ENCODE results near the gene DOCK1.

DOCK1 gene

DNA sequence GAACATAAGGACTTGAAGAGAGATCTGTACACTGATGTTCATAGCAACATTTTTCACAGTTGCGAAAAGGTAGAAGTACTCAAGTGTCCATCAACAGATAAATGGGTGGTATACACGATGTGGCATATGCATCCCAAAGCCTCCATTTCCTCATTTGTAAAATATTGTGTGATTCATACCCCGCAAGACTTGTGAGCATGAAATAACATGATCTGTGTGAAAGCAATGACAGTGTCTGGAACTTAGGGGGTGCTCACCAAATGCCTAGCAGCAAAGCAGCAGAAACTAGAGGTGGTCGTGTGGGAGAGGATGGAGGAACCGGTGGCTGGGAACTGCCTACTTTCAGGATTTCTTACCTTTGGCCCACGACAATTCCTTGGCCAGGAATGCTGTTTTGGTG lies 426.5 kb downstream of the DOCK1 start:
- DNase-seq: no peak

DNA sequence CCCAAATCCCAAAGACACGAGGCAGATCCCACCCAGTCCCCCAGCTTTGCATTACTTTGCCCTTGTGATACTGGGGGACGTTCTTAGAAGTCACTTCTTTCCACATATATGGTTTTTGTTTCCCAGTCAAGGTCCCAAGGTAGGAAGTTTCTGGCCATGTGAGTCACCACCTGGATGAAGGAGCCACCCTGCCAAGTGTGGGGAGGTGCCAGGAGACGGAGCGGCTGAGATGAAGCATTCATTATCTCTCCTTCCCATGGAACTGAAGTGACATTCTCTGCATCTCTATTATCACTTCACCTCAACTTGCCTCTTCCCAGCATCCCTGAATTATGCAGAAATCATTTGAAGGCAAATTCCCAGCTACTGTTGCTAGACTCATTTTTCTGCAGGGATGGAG lies 427.4 kb downstream of the DOCK1 start:
- no peak for DNase-seq

DNA sequence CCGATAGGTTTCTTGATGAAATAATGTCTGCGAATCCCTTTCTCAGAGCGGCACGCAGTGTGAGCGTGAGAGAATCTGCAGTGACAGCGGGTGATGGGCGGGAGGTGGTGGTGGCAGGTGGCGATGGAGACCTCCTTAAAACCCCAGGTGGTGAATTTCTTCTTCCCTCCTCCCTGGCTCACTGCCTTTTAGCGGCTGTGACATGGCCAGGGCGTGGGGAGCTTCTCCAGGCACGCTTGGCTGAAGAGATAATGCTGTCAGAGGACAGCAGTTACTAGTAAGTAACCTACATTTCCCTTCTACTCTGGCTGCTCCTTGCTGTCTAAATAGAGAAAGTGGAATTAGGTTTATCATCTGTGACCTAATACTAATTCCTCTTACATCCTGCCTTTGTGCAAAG lies 432.6 kb downstream of the DOCK1 start:
- DNase-seq: no peak

DNA sequence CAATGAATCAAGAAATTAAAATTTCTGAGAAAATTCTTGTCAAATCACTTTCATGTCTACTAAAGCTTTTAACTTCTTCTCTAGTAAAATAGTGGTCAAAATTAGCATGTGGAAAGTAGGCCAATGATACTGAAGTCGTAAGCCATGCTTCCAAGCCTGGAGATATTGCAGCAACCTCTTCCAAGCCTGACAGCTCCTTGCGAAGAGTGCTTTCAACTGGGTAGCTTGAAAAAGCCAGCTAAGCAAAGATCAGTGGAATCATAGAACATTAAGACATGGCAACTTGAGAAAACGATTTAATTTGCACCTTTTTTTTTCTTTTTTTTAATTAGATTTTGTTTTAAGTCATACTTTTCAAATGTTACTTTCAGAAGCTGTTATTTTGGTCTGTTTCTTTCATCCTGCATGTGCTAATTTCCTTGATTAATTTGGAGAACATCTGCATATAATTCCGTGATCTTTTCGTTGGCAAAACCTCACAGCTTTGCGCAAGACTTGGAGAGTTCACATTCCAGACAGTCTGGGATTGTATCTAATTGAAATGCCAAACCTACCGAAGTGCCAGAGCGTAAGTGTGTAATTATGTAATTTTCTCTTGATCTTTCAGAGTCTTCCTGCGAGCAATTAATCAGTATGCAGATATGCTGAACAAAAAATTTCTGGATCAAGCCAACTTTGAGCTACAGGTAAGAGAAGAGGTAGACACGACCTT lies 433.3 kb downstream of the DOCK1 start:
- no peak for DNase-seq

DNA sequence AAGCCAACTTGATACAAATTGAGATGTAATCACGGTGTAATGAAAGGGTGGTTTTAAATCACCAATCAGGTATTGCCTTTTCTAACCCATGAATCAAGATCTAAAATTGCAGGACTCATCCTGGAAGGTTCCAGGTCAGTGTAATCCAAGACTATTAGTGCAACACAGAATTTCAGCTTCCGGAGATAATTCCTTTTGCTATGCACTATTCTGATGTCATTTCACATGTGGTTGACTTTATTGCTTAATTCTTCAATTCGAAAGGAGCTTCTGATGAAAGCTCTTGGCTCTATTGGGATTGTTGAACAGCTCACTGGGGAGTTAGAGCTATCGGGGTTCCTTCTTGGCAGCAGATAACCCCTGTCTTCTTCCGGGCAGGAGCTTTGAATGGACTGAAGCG lies 438.6 kb downstream of the DOCK1 start:
- DNase-seq: no peak

DNA sequence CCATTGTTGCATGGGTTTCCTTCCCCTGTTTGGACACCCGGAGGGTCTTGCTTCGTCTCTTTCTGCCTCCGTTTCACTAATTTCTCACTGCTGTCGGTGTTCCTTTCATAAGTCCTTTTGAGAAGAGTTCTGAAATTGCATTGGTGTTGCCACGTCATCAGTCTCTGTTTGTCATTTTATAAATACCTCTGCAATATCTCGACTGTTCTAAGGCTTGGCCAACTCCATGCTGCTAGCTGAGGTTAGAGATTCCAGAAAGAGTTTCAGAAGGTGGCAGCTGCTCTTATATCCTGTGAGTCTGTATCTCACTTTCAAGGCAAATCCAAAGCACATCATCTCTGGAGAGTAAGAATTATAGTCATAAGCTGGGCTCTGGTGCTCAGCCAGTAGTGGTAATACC lies 439.1 kb downstream of the DOCK1 start:
- no peak for DNase-seq

DNA sequence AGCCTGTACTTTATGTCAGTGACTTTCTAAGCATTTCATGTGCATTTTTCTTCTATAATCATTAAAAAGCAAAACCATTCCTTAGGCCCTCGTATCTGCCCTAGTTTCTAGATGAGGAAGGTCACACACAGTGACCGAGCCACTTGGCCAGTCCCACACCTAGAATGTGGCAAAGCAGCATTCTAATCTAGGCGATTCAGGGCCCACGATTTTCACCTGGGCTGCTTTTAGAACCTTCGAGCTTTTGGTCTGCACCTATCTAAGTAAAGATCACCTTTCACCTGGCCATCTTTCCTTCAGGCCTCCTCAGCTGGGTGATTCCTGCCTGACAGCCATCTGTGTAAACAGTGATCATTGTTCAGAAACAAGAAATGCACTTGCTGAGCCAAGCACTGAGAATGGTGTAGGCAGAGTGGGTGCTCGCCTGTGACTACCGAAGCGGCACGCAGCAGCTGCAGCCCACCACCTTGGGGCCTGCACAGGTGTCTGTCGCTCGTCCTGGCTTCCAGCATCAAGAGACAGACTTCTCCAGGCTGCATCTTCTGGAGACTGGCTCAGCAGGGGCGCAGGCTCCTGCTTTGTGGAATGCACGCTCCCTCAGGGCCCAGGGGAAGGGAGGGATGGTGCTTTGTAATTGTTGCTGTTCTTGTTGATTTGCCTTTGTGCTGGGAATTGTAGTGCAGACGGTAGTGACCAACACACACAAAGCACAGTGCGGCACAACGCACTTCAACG lies 440.2 kb downstream of the DOCK1 start:
- DNase-seq: no peak

DNA sequence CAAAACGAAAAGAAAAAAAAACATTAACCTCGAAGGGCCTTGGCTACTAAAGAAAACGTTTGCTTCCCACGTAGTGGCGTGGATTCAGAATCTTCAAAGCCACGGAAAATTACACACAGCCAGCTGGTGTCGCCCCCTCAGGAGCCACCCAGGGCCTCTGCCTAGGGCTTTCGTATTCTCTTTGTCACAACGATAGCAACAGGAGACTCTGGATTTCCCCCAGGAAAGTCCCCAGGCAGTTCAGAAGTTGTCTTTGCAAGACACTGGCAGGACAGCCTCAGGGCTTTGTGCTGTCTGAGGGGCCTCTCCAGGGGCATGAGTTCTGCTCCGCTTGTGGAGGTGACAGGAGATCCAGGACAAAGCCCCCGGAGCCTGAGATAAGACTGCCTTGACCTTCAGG lies 441.4 kb downstream of the DOCK1 start:
- DNase-seq: no peak

DNA sequence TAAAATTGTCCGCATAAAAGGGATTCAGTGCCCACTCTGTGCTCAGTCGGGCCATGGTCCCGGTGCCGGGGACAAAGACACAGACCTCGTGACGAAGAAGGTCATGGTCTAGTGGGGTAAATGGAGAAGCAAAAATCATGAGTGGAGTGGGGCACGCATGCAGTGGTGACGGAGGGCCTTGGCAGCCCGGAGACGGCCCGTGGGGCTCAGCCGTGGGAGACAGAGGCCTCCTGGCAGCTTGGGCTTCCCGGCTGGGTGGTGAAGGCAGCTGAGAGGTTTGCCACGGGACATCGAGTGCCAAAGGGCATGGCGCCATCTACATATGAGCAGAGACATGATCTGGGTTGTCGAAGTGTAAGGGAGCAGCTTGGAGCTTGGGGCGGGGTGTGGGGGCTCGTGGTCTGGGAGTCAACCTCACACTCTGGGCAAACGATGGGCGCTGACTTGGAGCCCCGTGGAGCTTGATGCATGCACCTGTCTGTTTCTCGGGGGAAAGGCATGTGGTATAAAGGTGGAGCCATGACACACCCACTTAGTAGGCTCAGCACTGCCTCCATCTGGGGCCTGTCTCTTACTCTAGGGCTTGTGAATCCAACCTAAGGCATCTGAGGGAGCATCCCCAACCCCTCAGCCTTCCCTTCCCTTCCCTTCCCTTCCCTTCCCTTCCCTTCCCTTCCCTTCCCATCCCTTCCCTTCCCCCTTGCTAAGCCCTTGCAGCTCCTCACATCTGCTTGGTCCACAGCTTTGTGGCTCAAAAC lies 442.2 kb downstream of the DOCK1 start:
- no peak for DNase-seq

DNA sequence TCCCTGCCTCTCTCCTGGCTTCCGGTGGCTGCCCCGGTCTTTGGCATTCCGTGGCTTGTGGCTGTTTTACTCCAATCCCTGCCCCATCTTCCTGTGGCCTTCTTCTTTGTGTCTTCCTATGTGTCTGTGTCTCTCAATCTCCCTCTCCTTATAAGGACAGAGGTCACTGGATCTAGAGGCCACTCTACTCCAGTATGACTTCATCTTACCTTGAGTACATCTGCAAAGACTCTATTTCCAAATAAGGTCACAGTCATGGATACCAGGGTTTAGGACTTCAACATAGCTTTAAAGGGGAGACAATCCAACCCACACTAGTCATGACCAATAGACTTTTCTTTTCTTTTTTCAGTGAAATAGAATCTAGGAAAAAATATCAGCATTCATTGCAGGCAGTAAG lies 444.5 kb downstream of the DOCK1 start:
- DNase-seq: no peak

DNA sequence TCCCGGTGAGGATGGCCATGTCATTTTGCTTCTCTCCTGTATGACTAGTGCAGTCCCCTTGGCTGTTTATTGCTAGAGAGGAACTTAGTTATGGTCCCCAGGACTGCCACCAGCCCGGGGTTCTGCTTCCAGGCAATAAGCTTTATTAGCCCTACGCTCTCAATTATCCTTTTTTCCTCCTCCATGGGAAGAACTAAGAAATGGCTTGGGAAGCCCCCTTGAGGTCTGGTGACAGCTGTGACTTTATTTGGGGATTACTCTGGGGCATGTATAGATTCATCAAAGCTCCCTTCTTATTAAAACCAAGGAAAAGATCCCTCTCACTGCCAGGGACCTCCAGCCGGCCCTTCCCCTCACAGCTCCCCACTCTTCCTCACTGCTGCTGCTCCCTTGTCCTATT lies 446.3 kb downstream of the DOCK1 start:
- DNase-seq: no peak

DNA sequence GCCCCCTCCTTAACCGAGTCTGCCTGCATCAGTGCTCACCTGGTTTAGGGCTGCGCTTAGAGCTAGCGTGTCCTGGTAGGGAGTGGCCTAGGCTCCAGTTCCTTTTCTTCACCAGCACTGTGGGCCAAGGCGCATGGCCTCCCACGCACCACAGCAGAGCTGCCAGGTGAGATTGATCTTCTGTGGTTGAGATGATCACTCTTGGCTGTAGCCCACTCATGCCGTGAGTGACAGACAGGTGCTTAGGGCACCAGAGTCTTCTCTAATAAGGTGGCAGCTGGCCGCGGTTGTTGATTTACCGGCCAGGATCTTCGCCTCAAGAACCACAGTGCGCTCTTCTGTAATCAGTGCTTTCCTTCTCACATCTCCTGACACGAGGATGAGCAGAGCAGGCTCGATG lies 448.3 kb downstream of the DOCK1 start:
- no peak for DNase-seq

DNA sequence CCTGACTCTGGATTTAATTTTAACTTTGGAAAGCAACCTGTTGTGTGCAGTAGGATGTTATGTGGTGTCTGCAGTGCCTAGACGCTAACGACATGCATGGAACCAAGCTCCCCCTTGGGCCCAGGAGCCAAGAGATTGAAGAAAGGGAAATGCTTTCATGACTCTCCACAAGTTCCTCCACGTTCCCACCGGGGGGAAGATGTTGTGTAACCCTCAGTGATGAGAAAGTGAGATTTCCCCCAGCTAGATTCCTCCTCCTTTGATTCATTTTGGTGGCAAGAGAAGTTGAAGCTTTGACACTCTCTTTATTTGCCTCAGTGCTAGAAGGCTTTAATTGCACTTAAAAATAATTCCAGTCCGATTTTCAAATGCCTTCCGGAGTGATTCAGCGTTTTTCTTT lies 449.0 kb downstream of the DOCK1 start:
- no peak for DNase-seq

DNA sequence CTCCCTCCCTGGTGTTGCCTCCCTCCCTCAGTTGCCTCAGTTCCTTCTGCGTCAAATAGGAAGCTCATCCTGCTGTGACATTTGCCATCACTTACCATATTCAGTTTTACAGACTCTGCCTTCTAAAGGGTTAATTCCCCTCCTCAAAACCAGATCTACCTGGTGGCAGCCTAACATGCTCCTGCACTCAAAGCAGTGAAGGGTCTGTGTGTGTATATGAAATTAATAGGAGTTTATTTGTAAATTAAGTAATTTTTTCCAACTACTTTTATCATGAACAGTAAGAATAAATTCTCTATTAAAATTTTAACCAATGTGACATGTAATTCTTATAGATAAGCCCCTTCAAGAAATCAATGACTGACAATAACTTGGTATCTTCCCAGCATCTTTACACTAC lies 449.8 kb downstream of the DOCK1 start:
- DNase-seq: no peak

DNA sequence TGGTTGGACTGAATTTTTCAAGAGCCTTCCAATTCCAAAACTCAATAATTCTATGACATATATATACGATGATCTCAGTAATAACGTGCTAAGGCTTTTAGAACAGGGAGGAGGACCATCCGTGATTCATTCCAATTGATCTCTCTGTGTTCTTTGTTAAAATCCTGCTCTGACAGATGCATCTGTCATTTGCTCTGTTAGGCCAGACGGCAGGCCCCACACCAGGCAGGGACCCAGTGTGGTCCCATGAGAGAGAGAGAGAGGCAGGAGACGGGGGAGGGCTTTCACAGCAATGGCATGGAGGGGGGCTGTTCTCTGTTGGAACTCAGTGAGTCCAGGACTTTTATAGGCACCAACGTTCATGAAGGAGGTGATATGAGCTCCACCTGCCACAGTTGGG lies 451.1 kb downstream of the DOCK1 start:
- no peak for DNase-seq

DNA sequence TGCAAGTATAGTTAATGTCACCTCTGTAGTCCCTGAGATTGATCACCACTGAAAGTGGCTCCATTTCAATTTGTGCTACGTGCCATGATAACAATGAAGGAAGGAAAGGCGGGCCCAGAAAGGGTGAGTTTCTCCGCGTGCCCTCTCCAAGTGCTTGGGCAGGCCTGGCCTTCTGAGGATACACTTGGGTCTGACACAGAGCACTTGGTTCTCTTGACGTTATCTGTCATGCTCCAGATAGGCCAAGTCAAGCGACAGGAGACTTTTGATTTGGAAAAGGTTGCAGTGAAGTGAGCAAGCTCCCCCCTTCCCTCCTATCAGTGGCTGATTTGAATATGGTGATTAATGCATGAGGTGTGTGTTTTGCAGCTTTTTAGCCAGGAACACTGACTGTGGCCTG lies 452.0 kb downstream of the DOCK1 start:
- DNase-seq: no peak

DNA sequence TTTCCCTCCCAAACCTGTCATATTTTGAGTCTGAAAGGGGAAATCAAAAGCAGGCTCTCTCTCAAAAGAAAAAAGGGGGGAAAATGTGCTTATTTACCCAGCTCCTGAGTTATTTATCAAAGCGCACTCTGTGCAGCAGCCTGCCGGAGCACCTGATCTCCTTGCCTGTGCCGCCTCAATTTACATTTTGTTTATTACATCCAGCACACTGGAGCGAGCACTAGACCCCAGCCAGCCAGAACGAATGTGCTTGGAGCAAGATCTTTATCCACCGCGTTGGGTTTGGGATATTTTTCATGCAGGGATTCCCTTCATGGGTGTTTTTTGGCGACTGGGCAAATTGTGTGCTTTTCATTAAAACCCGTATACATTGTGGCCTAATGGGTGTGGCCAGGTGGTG lies 453.1 kb downstream of the DOCK1 start:
- no peak for DNase-seq

DNA sequence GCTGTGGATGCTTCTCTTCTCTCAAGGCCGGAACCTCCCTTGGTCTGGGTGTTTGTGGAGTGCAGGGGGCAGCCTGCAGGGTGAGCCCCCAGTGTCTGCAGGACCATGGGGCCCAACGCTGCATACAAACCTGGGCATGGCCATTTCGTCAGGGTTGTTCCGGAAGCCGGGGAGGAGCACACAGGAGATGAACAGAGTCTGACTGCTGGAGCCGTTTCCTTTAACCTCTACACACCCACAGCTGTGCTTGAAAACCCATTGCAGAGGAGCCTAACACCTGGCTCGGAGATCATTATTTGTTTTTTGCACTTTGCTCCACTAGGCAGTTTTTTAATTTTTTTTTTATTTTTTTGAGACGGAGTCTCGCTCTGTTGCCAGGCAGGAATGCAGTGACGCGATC lies 458.8 kb downstream of the DOCK1 start:
- no peak for DNase-seq

DNA sequence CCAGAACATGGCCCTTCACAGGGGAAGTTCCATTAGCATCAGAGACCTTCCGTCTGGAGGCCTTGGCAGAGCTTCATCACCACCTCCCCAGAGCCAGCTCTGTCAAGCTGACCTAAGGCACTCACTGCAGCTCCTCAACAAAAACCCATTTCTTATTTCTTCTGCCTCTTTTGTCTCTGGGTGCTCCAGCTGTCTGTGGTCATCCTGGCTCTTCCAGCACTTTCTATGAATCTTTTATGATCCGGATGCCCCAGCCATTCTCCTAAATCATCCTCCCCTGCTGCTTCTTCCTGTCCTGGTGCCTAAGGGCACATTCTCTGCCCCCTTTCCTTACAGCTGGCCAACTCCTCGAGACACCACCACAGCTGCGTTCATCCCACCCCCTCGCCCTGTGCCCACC lies 462.9 kb downstream of the DOCK1 start:
- no peak for DNase-seq

DNA sequence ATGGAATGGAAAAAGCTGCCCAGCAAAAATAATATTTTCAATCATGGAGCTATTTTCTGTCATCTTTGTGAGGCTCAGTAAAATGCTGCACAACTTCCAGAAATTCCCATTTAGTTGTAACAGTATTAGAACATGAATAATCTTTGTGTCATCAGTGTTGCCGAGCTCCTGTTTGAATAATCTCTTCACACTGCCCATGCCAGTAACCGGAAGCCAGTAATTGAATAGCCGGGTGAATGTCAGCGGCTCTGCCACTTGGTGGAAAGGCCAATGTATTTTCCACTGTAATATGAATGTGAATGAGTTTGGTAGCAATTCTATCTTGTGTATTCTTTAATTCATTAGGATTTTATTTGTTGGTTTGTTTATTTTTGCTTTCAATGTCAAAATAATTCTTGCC lies 463.7 kb downstream of the DOCK1 start:
- DNase-seq: no peak

DNA sequence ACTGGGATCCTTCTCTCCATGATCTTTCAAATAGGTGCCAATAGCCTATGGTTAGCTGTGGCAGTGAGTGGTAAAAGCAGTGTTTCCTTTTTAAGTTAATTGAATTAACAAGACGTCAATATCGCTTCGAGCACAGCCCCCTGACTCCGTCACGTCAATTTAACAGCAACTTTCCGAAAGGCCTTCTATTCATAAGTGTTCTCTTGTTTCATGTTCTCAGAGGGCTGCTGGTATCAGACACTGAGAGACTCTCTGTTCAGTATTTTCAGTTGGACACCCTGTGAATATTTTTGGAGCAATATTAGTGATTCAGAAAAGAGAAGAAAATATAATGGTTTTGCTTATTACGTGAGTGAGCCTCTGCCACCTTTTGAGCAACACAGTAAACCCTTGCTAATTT lies 465.4 kb downstream of the DOCK1 start:
- no peak for DNase-seq

DNA sequence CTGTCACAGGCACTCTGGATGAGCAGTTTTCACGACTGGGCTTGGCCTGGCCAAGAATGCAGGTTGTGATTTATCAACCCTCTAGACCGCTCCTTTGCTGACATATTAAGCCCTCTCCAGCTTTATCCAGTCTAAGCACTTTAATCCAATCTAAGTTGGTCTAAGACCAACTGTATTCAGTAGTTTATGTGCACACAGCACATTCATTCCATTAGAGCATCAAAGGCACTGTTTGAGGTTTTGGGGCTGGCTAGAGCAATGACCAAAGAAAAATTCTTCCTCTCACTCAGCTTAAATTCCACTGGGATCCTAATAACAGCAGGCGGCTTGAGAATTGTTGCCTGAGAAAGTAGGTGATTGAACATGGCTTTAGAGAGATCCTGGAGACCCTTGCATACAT lies 467.1 kb downstream of the DOCK1 start:
- DNase-seq: no peak

DNA sequence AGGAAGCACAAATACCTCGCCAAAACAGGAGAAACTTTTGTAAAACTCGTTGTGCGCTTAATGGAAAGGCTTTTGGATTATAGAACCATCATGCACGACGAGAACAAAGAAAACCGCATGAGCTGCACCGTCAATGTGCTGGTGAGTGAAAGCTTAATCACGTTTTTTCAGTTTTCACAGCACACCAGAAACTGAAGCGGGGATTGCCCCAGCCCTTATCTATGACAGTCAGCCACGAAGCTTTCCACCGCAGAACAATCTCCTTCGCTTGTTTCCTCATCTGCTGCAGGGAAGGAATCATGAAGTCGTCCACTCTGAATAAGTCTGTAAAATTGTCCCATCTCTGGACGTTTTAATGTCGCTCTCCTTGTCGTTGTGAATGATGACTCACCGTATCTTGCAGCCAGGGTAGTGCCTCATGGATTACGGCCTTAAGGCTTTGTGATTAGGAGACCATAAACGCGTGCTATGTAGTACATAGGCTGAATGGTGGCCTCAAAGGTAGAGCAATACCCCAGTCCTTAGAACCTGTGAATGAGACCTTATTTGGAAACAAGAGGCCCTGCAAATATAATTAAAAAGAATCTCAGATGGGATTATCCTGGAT lies 468.9 kb downstream of the DOCK1 start:
- DNase-seq: no peak

DNA sequence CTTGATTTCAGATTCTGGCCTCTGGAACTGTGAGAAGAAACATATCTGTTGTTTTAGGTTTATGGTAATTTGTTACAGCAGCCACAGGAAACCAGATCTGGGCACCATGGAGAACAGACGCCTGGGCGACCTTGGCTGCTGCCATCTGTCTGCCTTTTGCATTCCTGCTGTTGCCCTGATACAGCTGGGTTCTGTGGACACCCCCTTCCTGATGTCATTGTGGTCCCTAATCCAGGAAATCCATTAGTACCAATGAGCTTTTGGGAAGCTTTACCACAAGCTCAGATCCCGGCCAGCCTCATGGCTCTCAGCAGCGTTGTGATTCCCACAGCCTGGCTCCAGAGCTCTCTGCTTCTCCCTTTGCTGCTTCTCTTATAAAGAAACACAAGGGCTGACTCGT lies 469.7 kb downstream of the DOCK1 start:
- DNase-seq: no peak
